HCT116 (cell line): Measurements from ENCODE around the gene TBC1D1. TPM values are rescaled to one million over a fixed set of nuclear protein-coding genes. Genes with fewer than 3 reads are reported as not detected.

ENCODE experiments used
- ATAC-seq: fragments of 200-7000 bp; cut with Tn5 transposase; 2 replicates; pipeline ENCODE4 v1.9.1; 2020; ENCODE audit warnings: mild to moderate bottlenecking, moderate library complexity
- BruUV-seq: library from RNA; stranded (reverse); fragments of 400-500 nt; replicated peaks from 2 replicates; lab custom pipeline; 2021; lab: Mats Ljungman, UMichigan
- CTCF ChIA-PET: fragments of 300-600 bp; sonication (Branson Sonifier 250); formaldehyde crosslinking; loops from one replicate; lab custom pipeline; 2021; ENCODE audit warnings: antibody characterized with exemption; lab: Charles Lee
- POLR2A ChIA-PET: fragments of 300-600, 350-600 bp; sonication (Branson Sonifier 250); formaldehyde crosslinking; loops from one replicate; lab custom pipeline; 2021; ENCODE audit warnings: antibody characterized with exemption; lab: Charles Lee
- RAD21 ChIA-PET, 2 experiments: fragments of 300-600 bp; sonication (Branson Sonifier 250); formaldehyde crosslinking; loops; one replicate each; lab custom pipeline; 2023; ENCODE audit warnings: low total read pairs in 2 of 2; ENCODE audit not compliant: uncharacterized antibody in 2 of 2, unreplicated experiment in 2 of 2, low non-redundant PET in 1 of 2; lab: Charles Lee
- DNase-seq: peaks from one replicate; pipeline ENCODE4 v3.0.0-alpha.2; 2010; ENCODE audit warnings: low read depth, low spot score
- H2AFZ ChIP-seq: fragments of 200-600 bp; shearing (Covaris generic), sonication (generic); 2 replicates; pipeline ENCODE4 v1.6.1; 2017; ENCODE audit warnings: low read depth, mixed run types, mixed read lengths, antibody characterized with exemption, low read length; ENCODE audit not compliant: poor library complexity, severe bottlenecking
- H3K27ac ChIP-seq: 2 replicates; pipeline ENCODE4 v1.5.1; 2012; ENCODE audit warnings: low read depth, low read length
- H3K27me3 ChIP-seq: fragments of 200-600 bp; sonication (generic); 2 replicates; pipeline ENCODE4 v1.6.1; 2016; ENCODE audit warnings: mixed run types, low read length, mixed read lengths; ENCODE audit not compliant: insufficient read depth
- H3K36me3 ChIP-seq, 2 experiments: fragments of 200-500 bp in 1 of 2; fragments of 200-600 bp in 1 of 2; sonication (Bioruptor generic) in 1 of 2; sonication (generic) in 1 of 2; 2 replicates each; pipeline versions ENCODE4 v1.5.1 to v1.6.1; 2014 to 2016; ENCODE audit warnings: low read length in 2 of 2, inconsistent platforms in 1 of 2, mixed read lengths in 1 of 2, mixed run types in 1 of 2; ENCODE audit not compliant: insufficient read depth in 2 of 2, control insufficient read depth in 1 of 2
- H3K4me1 ChIP-seq, 2 experiments: fragments of 200-600 bp in 1 of 2; sonication (generic) in 1 of 2; 2 replicates each; pipeline versions ENCODE4 v1.5.1 to v1.6.1; 2012 to 2017; ENCODE audit warnings: low read length in 2 of 2, inconsistent platforms in 1 of 2, mild to moderate bottlenecking in 1 of 2, mixed read lengths in 1 of 2, mixed run types in 1 of 2, moderate library complexity in 1 of 2; ENCODE audit not compliant: insufficient read depth in 2 of 2, control insufficient read depth in 1 of 2
- H3K4me2 ChIP-seq: fragments of 200-600 bp; sonication (generic); 2 replicates; pipeline ENCODE4 v1.6.1; 2017; ENCODE audit warnings: mixed run types, low read length, mixed read lengths
- H3K4me3 ChIP-seq, 2 experiments: fragments of 200-600 bp in 1 of 2; sonication (generic) in 1 of 2; replicated peaks in 1 of 2; 2 replicates each; pipeline ENCODE4 v1.5.1; 2011 to 2016; ENCODE audit warnings: low read length in 2 of 2, control low read depth in 1 of 2, low read depth in 1 of 2, mild to moderate bottlenecking in 1 of 2, mixed read lengths in 1 of 2, mixed run types in 1 of 2
- H3K79me2 ChIP-seq: fragments of 200-600 bp; sonication (generic); 2 replicates; pipeline ENCODE4 v1.6.1; 2017; ENCODE audit warnings: mild to moderate bottlenecking, mixed run types, low read length, moderate library complexity, mixed read lengths; ENCODE audit not compliant: insufficient read depth
- H3K9ac ChIP-seq: fragments of 200-600 bp; sonication (generic); 2 replicates; pipeline ENCODE4 v1.6.1; 2016; ENCODE audit warnings: low read length, mixed read lengths
- H3K9me2 ChIP-seq: fragments of 200-600 bp; sonication (generic), shearing (Covaris generic); 2 replicates; pipeline ENCODE4 v1.6.1; 2017; ENCODE audit warnings: mixed run types, mild to moderate bottlenecking, moderate library complexity; ENCODE audit not compliant: insufficient read depth
- H3K9me3 ChIP-seq, 2 experiments: fragments of 200-500 bp in 1 of 2; fragments of 200-600 bp in 1 of 2; sonication (Bioruptor generic) in 1 of 2; sonication (generic) in 1 of 2; 2 replicates each; pipeline ENCODE4 v1.6.1; 2014 to 2017; ENCODE audit warnings: low read length in 2 of 2, mixed read lengths in 2 of 2, inconsistent platforms in 1 of 2, low read depth in 1 of 2, mild to moderate bottlenecking in 1 of 2, mixed run types in 1 of 2, moderate library complexity in 1 of 2; ENCODE audit not compliant: control insufficient read depth in 1 of 2, insufficient read depth in 1 of 2
- H4K20me1 ChIP-seq: fragments of 200-600 bp; sonication (generic), shearing (Covaris generic); 2 replicates; pipeline ENCODE4 v1.6.1; 2017; ENCODE audit warnings: mixed run types, mild to moderate bottlenecking, moderate library complexity; ENCODE audit not compliant: insufficient read depth
- CTCF ChIP-seq, 3 experiments: fragments of 200-600 bp in 1 of 3; sonication (generic) in 1 of 3; IDR thresholded peaks in 2 of 3; conservative IDR thresholded peaks in 1 of 3; 2 replicates each; pipeline ENCODE4 v1.5.1; 2012 to 2017; ENCODE audit warnings: low read depth in 2 of 3, low read length in 2 of 3, antibody characterized with exemption in 1 of 3, borderline replicate concordance in 1 of 3, control low read depth in 1 of 3, mild to moderate bottlenecking in 1 of 3, mixed read lengths in 1 of 3, mixed run types in 1 of 3, moderate library complexity in 1 of 3; ENCODE audit not compliant: insufficient read depth in 1 of 3
- EGR1 ChIP-seq: IDR thresholded peaks from 2 replicates; pipeline ENCODE4 v1.6.1; 2012; ENCODE audit warnings: low read depth
- ELF1 ChIP-seq: IDR thresholded peaks from 2 replicates; pipeline ENCODE4 v1.6.1; 2012; ENCODE audit warnings: low read depth, borderline replicate concordance
- EZH2 ChIP-seq: fragments of 200-600 bp; sonication (generic); IDR thresholded peaks from 2 replicates; pipeline ENCODE4 v1.6.1; 2017; ENCODE audit warnings: antibody characterized with exemption, mixed run types
- EZH2phosphoT487 ChIP-seq: fragments of 200-600 bp; IDR thresholded peaks from 2 replicates; pipeline ENCODE4 v1.6.1; 2018; ENCODE audit warnings: antibody characterized with exemption, borderline replicate concordance
- JUND ChIP-seq: IDR thresholded peaks from 2 replicates; pipeline ENCODE4 v1.6.1; 2012
- MAX ChIP-seq: IDR thresholded peaks from 2 replicates; pipeline ENCODE4 v1.6.1; 2012
- POLR2A ChIP-seq: IDR thresholded peaks from 2 replicates; pipeline ENCODE4 v1.7.0; 2011; ENCODE audit warnings: borderline replicate concordance; ENCODE audit not compliant: insufficient read depth, insufficient read length; ENCODE audit errors: extremely low read depth
- POLR2AphosphoS5 ChIP-seq: IDR thresholded peaks from 2 replicates; pipeline ENCODE4 v1.6.1; 2011; ENCODE audit warnings: mild to moderate bottlenecking, low read depth, low read length, moderate library complexity
- RAD21 ChIP-seq: IDR thresholded peaks from 2 replicates; pipeline ENCODE4 v1.6.1; 2012; ENCODE audit warnings: low read depth, mild to moderate bottlenecking
- REST ChIP-seq: IDR thresholded peaks from 2 replicates; pipeline ENCODE4 v1.6.1; 2012; ENCODE audit warnings: low read depth
- SIN3A ChIP-seq: IDR thresholded peaks from 2 replicates; pipeline ENCODE4 v1.6.1; 2012; ENCODE audit warnings: low read depth
- SP1 ChIP-seq: IDR thresholded peaks from 2 replicates; pipeline ENCODE4 v1.6.1; 2012; ENCODE audit warnings: low read depth
- SRF ChIP-seq: IDR thresholded peaks from 2 replicates; pipeline ENCODE4 v1.6.1; 2012; ENCODE audit warnings: low read depth
- TCF7L2 ChIP-seq: IDR thresholded peaks from 2 replicates; pipeline ENCODE4 v1.7.0; 2011; ENCODE audit warnings: borderline replicate concordance, inconsistent platforms; ENCODE audit not compliant: insufficient read depth, insufficient read length; ENCODE audit errors: extremely low read depth
- ZBTB33 ChIP-seq: IDR thresholded peaks from 2 replicates; pipeline ENCODE4 v1.6.1; 2011; ENCODE audit warnings: mild to moderate bottlenecking, low read length, moderate library complexity; ENCODE audit not compliant: insufficient replicate concordance; ENCODE audit errors: extremely low read depth
- ZFX ChIP-seq: fragments of 450-650 bp; IDR thresholded peaks from 2 replicates; pipeline ENCODE4 v1.6.1; 2017
- ZNF274 ChIP-seq: fragments of 200-500 bp; sonication (Bioruptor generic); IDR thresholded peaks from 2 replicates; pipeline ENCODE4 v1.6.1; 2014; ENCODE audit warnings: mild to moderate bottlenecking, low read depth, low read length, inconsistent platforms
- intact Hi-C: fragments of 100-400 bp; cut with micrococcal nuclease; formaldehyde crosslinking; loops from 2 replicates; pipeline ENCODE4 v1.10.0; 2022
- total RNA-seq: library from RNA; stranded (reverse); gene quantifications from one replicate; pipeline ENCODE4 v1.2.1, GENCODE V29; 2021; ENCODE audit not compliant: unreplicated experiment

Gene TBC1D1
- total RNA-seq, 1 experiment from 2014 or later, result 82.7 TPM

GRCh38 chr4:38150766-38151165 is 259.9 kb downstream of the TBC1D1 start:
- H3K27ac ChIP-seq, result no peak overlapping the region
- ChIA-PET RAD21 (no interaction called here), POLR2A (no interaction called here), CTCF (no interaction called here)
- DNase-seq (no peak), ATAC-seq (no peak)
- H3K27me3 ChIP-seq, result no peaks in the 10 kb centered on the region
- no peaks in the 10 kb centered on the region for H3K79me2 ChIP-seq
- H4K20me1 ChIP-seq, result no peaks in the 10 kb centered on the region
- no peak for TF ChIP-seq JUND
- TF ChIP-seq EGR1, result no peak
- no peak for TF ChIP-seq ZBTB33
- no peak for TF ChIP-seq TCF7L2
- no peak for TF ChIP-seq POLR2A
- TF ChIP-seq MAX, result no peak
- TF ChIP-seq REST, result no peak
- no peak for TF ChIP-seq EZH2
- TF ChIP-seq SIN3A, result no peak
- no peak for TF ChIP-seq EZH2phosphoT487
- no peak for TF ChIP-seq ZNF274
- TF ChIP-seq SRF, result no peak
- no peak for TF ChIP-seq POLR2AphosphoS5
- TF ChIP-seq SP1, result no peak
- TF ChIP-seq RAD21, result no peak
- TF ChIP-seq ELF1, result no peak
- TF ChIP-seq CTCF (IDR thresholded peaks at IDR 0.05 in 2 of 3, conservative IDR thresholded peaks at IDR 0.05 in 1 of 3; ENCODE audit: borderline replicate concordance in 1 of 3, insufficient read depth in 1 of 3, low read depth in 2 of 3, low read length in 2 of 3), result no peak
- TF ChIP-seq ZFX, result no peak
- peaks cover 15 to 20% of the 10 kb centered on the region in 2 experiments for H3K4me1 ChIP-seq
- H3K4me2 ChIP-seq, result no peak overlapping the region
- H3K9me2 ChIP-seq, result no peaks in the 10 kb centered on the region
- intact Hi-C loops, result no loop called here
- H3K9ac ChIP-seq, result no peak overlapping the region
- no peaks in the 10 kb centered on the region for H3K9me3 ChIP-seq
- no TSS peak for BruUV-seq
- H2AFZ ChIP-seq, result no peak overlapping the region
- H3K36me3 ChIP-seq, result no peaks in the 10 kb centered on the region
- H3K4me3 ChIP-seq, result no peak overlapping the region
